HCT116 (cell line): Measurements from ENCODE around the gene DEPDC5. TPM values are rescaled to one million over a fixed set of nuclear protein-coding genes. Genes with fewer than 3 reads are reported as not detected.

Experiments
- ATAC-seq: fragments of 200-7000 bp; cut with Tn5 transposase; 2 replicates; pipeline ENCODE4 v1.9.1; 2020; ENCODE audit warnings: mild to moderate bottlenecking, moderate library complexity
- BruUV-seq: library from RNA; stranded (reverse); fragments of 400-500 nt; replicated peaks from 2 replicates; lab custom pipeline; 2021; lab: Mats Ljungman, UMichigan
- CTCF ChIA-PET: fragments of 300-600 bp; sonication (Branson Sonifier 250); formaldehyde crosslinking; loops from one replicate; lab custom pipeline; 2021; ENCODE audit warnings: antibody characterized with exemption; lab: Charles Lee
- POLR2A ChIA-PET: fragments of 300-600, 350-600 bp; sonication (Branson Sonifier 250); formaldehyde crosslinking; loops from one replicate; lab custom pipeline; 2021; ENCODE audit warnings: antibody characterized with exemption; lab: Charles Lee
- RAD21 ChIA-PET, 2 experiments: fragments of 300-600 bp; sonication (Branson Sonifier 250); formaldehyde crosslinking; loops; one replicate each; lab custom pipeline; 2023; ENCODE audit warnings: low total read pairs in 2 of 2; ENCODE audit not compliant: uncharacterized antibody in 2 of 2, unreplicated experiment in 2 of 2, low non-redundant PET in 1 of 2; lab: Charles Lee
- DNase-seq: peaks from one replicate; pipeline ENCODE4 v3.0.0-alpha.2; 2010; ENCODE audit warnings: low read depth, low spot score
- H2AFZ ChIP-seq: fragments of 200-600 bp; shearing (Covaris generic), sonication (generic); 2 replicates; pipeline ENCODE4 v1.6.1; 2017; ENCODE audit warnings: low read depth, mixed run types, mixed read lengths, antibody characterized with exemption, low read length; ENCODE audit not compliant: poor library complexity, severe bottlenecking
- H3K27ac ChIP-seq: 2 replicates; pipeline ENCODE4 v1.5.1; 2012; ENCODE audit warnings: low read depth, low read length
- H3K27me3 ChIP-seq: fragments of 200-600 bp; sonication (generic); 2 replicates; pipeline ENCODE4 v1.6.1; 2016; ENCODE audit warnings: mixed run types, low read length, mixed read lengths; ENCODE audit not compliant: insufficient read depth
- H3K36me3 ChIP-seq, 2 experiments: fragments of 200-500 bp in 1 of 2; fragments of 200-600 bp in 1 of 2; sonication (Bioruptor generic) in 1 of 2; sonication (generic) in 1 of 2; 2 replicates each; pipeline versions ENCODE4 v1.5.1 to v1.6.1; 2014 to 2016; ENCODE audit warnings: low read length in 2 of 2, inconsistent platforms in 1 of 2, mixed read lengths in 1 of 2, mixed run types in 1 of 2; ENCODE audit not compliant: insufficient read depth in 2 of 2, control insufficient read depth in 1 of 2
- H3K4me1 ChIP-seq, 2 experiments: fragments of 200-600 bp in 1 of 2; sonication (generic) in 1 of 2; 2 replicates each; pipeline versions ENCODE4 v1.5.1 to v1.6.1; 2012 to 2017; ENCODE audit warnings: low read length in 2 of 2, inconsistent platforms in 1 of 2, mild to moderate bottlenecking in 1 of 2, mixed read lengths in 1 of 2, mixed run types in 1 of 2, moderate library complexity in 1 of 2; ENCODE audit not compliant: insufficient read depth in 2 of 2, control insufficient read depth in 1 of 2
- H3K4me2 ChIP-seq: fragments of 200-600 bp; sonication (generic); 2 replicates; pipeline ENCODE4 v1.6.1; 2017; ENCODE audit warnings: mixed run types, low read length, mixed read lengths
- H3K4me3 ChIP-seq, 2 experiments: fragments of 200-600 bp in 1 of 2; sonication (generic) in 1 of 2; replicated peaks in 1 of 2; 2 replicates each; pipeline ENCODE4 v1.5.1; 2011 to 2016; ENCODE audit warnings: low read length in 2 of 2, control low read depth in 1 of 2, low read depth in 1 of 2, mild to moderate bottlenecking in 1 of 2, mixed read lengths in 1 of 2, mixed run types in 1 of 2
- H3K79me2 ChIP-seq: fragments of 200-600 bp; sonication (generic); 2 replicates; pipeline ENCODE4 v1.6.1; 2017; ENCODE audit warnings: mild to moderate bottlenecking, mixed run types, low read length, moderate library complexity, mixed read lengths; ENCODE audit not compliant: insufficient read depth
- H3K9ac ChIP-seq: fragments of 200-600 bp; sonication (generic); 2 replicates; pipeline ENCODE4 v1.6.1; 2016; ENCODE audit warnings: low read length, mixed read lengths
- H3K9me2 ChIP-seq: fragments of 200-600 bp; sonication (generic), shearing (Covaris generic); 2 replicates; pipeline ENCODE4 v1.6.1; 2017; ENCODE audit warnings: mixed run types, mild to moderate bottlenecking, moderate library complexity; ENCODE audit not compliant: insufficient read depth
- H3K9me3 ChIP-seq, 2 experiments: fragments of 200-500 bp in 1 of 2; fragments of 200-600 bp in 1 of 2; sonication (Bioruptor generic) in 1 of 2; sonication (generic) in 1 of 2; 2 replicates each; pipeline ENCODE4 v1.6.1; 2014 to 2017; ENCODE audit warnings: low read length in 2 of 2, mixed read lengths in 2 of 2, inconsistent platforms in 1 of 2, low read depth in 1 of 2, mild to moderate bottlenecking in 1 of 2, mixed run types in 1 of 2, moderate library complexity in 1 of 2; ENCODE audit not compliant: control insufficient read depth in 1 of 2, insufficient read depth in 1 of 2
- H4K20me1 ChIP-seq: fragments of 200-600 bp; sonication (generic), shearing (Covaris generic); 2 replicates; pipeline ENCODE4 v1.6.1; 2017; ENCODE audit warnings: mixed run types, mild to moderate bottlenecking, moderate library complexity; ENCODE audit not compliant: insufficient read depth
- ELF1 ChIP-seq: IDR thresholded peaks from 2 replicates; pipeline ENCODE4 v1.6.1; 2012; ENCODE audit warnings: low read depth, borderline replicate concordance
- EZH2phosphoT487 ChIP-seq: fragments of 200-600 bp; IDR thresholded peaks from 2 replicates; pipeline ENCODE4 v1.6.1; 2018; ENCODE audit warnings: antibody characterized with exemption, borderline replicate concordance
- JUND ChIP-seq: IDR thresholded peaks from 2 replicates; pipeline ENCODE4 v1.6.1; 2012
- POLR2A ChIP-seq: IDR thresholded peaks from 2 replicates; pipeline ENCODE4 v1.7.0; 2011; ENCODE audit warnings: borderline replicate concordance; ENCODE audit not compliant: insufficient read depth, insufficient read length; ENCODE audit errors: extremely low read depth
- SP1 ChIP-seq: IDR thresholded peaks from 2 replicates; pipeline ENCODE4 v1.6.1; 2012; ENCODE audit warnings: low read depth
- SRF ChIP-seq: IDR thresholded peaks from 2 replicates; pipeline ENCODE4 v1.6.1; 2012; ENCODE audit warnings: low read depth
- TCF7L2 ChIP-seq: IDR thresholded peaks from 2 replicates; pipeline ENCODE4 v1.7.0; 2011; ENCODE audit warnings: borderline replicate concordance, inconsistent platforms; ENCODE audit not compliant: insufficient read depth, insufficient read length; ENCODE audit errors: extremely low read depth
- ZFX ChIP-seq: fragments of 450-650 bp; IDR thresholded peaks from 2 replicates; pipeline ENCODE4 v1.6.1; 2017
- intact Hi-C: fragments of 100-400 bp; cut with micrococcal nuclease; formaldehyde crosslinking; loops from 2 replicates; pipeline ENCODE4 v1.10.0; 2022
- total RNA-seq: library from RNA; stranded (reverse); gene quantifications from one replicate; pipeline ENCODE4 v1.2.1, GENCODE V29; 2021; ENCODE audit not compliant: unreplicated experiment
- TF ChIP-seq, protein P1 (sequence below): IDR thresholded peaks from 2 replicates; pipeline ENCODE4 v1.6.1; 2012; ENCODE audit warnings: low read depth
- TF ChIP-seq, protein P2 (sequence below): IDR thresholded peaks from 2 replicates; pipeline ENCODE4 v1.6.1; 2012

DEPDC5 gene
- total RNA-seq, 1 experiment from 2014 or later, result 35.0 TPM

DNA sequence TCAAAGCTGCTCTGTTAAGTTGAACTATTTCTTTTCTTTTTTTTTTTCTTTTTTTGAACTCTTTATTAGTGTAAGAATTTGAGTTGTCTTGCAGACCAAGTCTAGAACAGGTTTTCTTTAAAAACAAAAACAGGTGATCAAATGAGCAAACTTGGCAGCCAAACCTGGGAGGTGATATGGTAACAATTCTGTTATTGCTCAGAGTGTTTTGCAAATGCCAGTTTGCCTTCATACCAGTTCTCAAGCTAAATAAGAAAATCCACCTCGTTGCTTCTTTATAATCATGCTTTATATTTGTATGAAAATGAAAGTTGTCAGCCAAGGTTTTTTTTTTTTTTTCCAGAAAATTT lies 76.9 kb downstream of the DEPDC5 start:
- RAD21 ChIA-PET, result no interaction called here
- CTCF ChIA-PET, result no interaction called here
- Histone ChIP-seq H3K36me3 (peaks cover 3 to 8% of the 10 kb centered on the region in 2 experiments; a peak in 2 of 4 replicates), H3K4me3 (no peak overlapping the region), H4K20me1 (no peaks in the 10 kb centered on the region), H3K9me2 (no peaks in the 10 kb centered on the region), H3K4me1 (peaks cover 27 to 28% of the 10 kb centered on the region in 2 experiments), H3K9me3 (no peaks in the 10 kb centered on the region), H3K27ac (peak overlapping the region; percentile 68), H2AFZ (no peak overlapping the region), H3K27me3 (no peaks in the 10 kb centered on the region), H3K9ac (peak overlapping the region; percentile 62), H3K79me2 (no peaks in the 10 kb centered on the region), H3K4me2 (peak overlapping the region; percentile 72)
- DNase-seq (no peak), ATAC-seq (no peak)
- TF ChIP-seq POLR2A (no peak), ELF1 (no peak), SRF (no peak), EZH2phosphoT487 (no peak), TCF7L2 (no peak), ZFX (no peak), SP1 (no peak), JUND (no peak)
- TF ChIP-seq, protein P1, sequence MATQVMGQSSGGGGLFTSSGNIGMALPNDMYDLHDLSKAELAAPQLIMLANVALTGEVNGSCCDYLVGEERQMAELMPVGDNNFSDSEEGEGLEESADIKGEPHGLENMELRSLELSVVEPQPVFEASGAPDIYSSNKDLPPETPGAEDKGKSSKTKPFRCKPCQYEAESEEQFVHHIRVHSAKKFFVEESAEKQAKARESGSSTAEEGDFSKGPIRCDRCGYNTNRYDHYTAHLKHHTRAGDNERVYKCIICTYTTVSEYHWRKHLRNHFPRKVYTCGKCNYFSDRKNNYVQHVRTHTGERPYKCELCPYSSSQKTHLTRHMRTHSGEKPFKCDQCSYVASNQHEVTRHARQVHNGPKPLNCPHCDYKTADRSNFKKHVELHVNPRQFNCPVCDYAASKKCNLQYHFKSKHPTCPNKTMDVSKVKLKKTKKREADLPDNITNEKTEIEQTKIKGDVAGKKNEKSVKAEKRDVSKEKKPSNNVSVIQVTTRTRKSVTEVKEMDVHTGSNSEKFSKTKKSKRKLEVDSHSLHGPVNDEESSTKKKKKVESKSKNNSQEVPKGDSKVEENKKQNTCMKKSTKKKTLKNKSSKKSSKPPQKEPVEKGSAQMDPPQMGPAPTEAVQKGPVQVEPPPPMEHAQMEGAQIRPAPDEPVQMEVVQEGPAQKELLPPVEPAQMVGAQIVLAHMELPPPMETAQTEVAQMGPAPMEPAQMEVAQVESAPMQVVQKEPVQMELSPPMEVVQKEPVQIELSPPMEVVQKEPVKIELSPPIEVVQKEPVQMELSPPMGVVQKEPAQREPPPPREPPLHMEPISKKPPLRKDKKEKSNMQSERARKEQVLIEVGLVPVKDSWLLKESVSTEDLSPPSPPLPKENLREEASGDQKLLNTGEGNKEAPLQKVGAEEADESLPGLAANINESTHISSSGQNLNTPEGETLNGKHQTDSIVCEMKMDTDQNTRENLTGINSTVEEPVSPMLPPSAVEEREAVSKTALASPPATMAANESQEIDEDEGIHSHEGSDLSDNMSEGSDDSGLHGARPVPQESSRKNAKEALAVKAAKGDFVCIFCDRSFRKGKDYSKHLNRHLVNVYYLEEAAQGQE, result no peak
- TF ChIP-seq, protein P2, sequence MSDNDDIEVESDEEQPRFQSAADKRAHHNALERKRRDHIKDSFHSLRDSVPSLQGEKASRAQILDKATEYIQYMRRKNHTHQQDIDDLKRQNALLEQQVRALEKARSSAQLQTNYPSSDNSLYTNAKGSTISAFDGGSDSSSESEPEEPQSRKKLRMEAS, result no peak
- BruUV-seq, result no TSS peak
- intact Hi-C loops, result no loop called here
- POLR2A ChIA-PET, result no interaction called here
